Mucosa of descending colon (tissue), 3 donors: ENCODE measurements around the gene SLC5A5. TPM values are rescaled to one million over a fixed set of nuclear protein-coding genes. Genes with fewer than 3 reads are reported as not detected.

Experiments
- ATAC-seq: fragments of 200-7000 bp; cut with Tn5 transposase; one replicate; pipeline ENCODE4 v1.9.1; 2020; ENCODE audit warnings: mild to moderate bottlenecking, moderate library complexity
- DNase-seq, 3 donors: peaks; one replicate each; pipeline ENCODE4 v3.0.0-alpha.2; 2020
- H3K36me3 ChIP-seq: fragments of 200-600 bp; one replicate; pipeline ENCODE4 v1.8.0; 2021; ENCODE audit warnings: low read depth, mild to moderate bottlenecking
- H3K4me1 ChIP-seq: fragments of 200-600 bp; one replicate; pipeline ENCODE4 v1.8.0; 2021; ENCODE audit warnings: low read depth, mild to moderate bottlenecking
- H3K4me3 ChIP-seq: fragments of 200-600 bp; one replicate; pipeline ENCODE4 v1.8.0; 2021; ENCODE audit warnings: mild to moderate bottlenecking
- H3K9me3 ChIP-seq: fragments of 200-600 bp; one replicate; pipeline ENCODE4 v1.8.0; 2021; ENCODE audit warnings: mild to moderate bottlenecking
- CTCF ChIP-seq: fragments of 200-600 bp; IDR thresholded peaks from one replicate; pipeline ENCODE4 v1.8.0; 2022; ENCODE audit warnings: antibody characterized with exemption, mild to moderate bottlenecking
- intact Hi-C, 2 donors: fragments of 100-400 bp; cut with DNase I in 1 of 2; cut with micrococcal nuclease in 1 of 2; formaldehyde crosslinking; loops; one replicate each; pipeline versions ENCODE4 v1.11.0 to v1.11.1; 2022; cut with DNase I, micrococcal nuclease
- total RNA-seq, 3 donors: library from RNA; stranded (reverse); fragmentation: NEBNext Ultra II Directional in 2 of 3; extraction: Animal tissue kit (Norgen Biotek cat#: 25700) in 2 of 3; gene quantifications; one replicate each; pipeline versions ENCODE4 v1.2.1 to v1.2.4, GENCODE V29; 2021 to 2023
- donor health status: DM: no; HTN: no; CAD: no; lungs with moderate emphysema.
- donor health status: DM: no; HTN: no; CAD: no.
- donor health status: DM: no; HTN: yes; CAD: no.

SLC5A5 gene
- total RNA-seq, 3 donors from 2014 or later: 0.19 TPM; not detected in 2

- H3K36me3 ChIP-seq: no peaks in the 10 kb centered on the region
Measured at GRCh38 chr19:17831419-17831888, 40.3 kb upstream of the SLC5A5 start.

GRCh38 chr19:17832443-17833208 lies 39.1 kb upstream of the SLC5A5 start:
- H3K4me3 ChIP-seq: no peak overlapping the region
- peaks cover 4% of the 10 kb centered on the region for H3K4me1 ChIP-seq
- DNase-seq: no peak
- no peaks in the 10 kb centered on the region for H3K36me3 ChIP-seq
- TF ChIP-seq CTCF: no peak
- no peak for ATAC-seq
- intact Hi-C loops: no loop called here
- no peaks in the 10 kb centered on the region for H3K9me3 ChIP-seq

More at GRCh38 chr19:17831419-17831888, 40.3 kb upstream of the SLC5A5 start:
- no peak for TF ChIP-seq CTCF
- DNase-seq: peak in 1 of 3 donors; percentile 40
- intact Hi-C loops: no loop called here
- Histone ChIP-seq H3K4me3 (no peak overlapping the region), H3K9me3 (no peaks in the 10 kb centered on the region), H3K4me1 (peaks cover 4% of the 10 kb centered on the region)
- ATAC-seq: peak; percentile 17

- H3K4me3 ChIP-seq: no peak overlapping the region
- intact Hi-C loops: no loop called here
- H3K36me3 ChIP-seq: no peaks in the 10 kb centered on the region
- H3K9me3 ChIP-seq: no peaks in the 10 kb centered on the region
- DNase-seq (no peak), ATAC-seq (no peak)
- no peak for TF ChIP-seq CTCF
- peaks cover 4% of the 10 kb centered on the region for H3K4me1 ChIP-seq
Measured at GRCh38 chr19:17834350-17835181, 37.2 kb upstream of the SLC5A5 start.

- ATAC-seq: no peak
- H3K4me1 ChIP-seq: peaks cover 1% of the 10 kb centered on the region
- intact Hi-C loops: no loop called here
- H3K9me3 ChIP-seq: no peaks in the 10 kb centered on the region
- H3K4me3 ChIP-seq: no peak overlapping the region
- no peak for DNase-seq
- no peak for TF ChIP-seq CTCF
- H3K36me3 ChIP-seq: no peaks in the 10 kb centered on the region
Measured at GRCh38 chr19:17835182-17836006, 36.4 kb upstream of the SLC5A5 start.

- Histone ChIP-seq H3K4me1 (peaks cover 2% of the 10 kb centered on the region), H3K4me3 (no peak overlapping the region), H3K9me3 (no peaks in the 10 kb centered on the region), H3K36me3 (no peaks in the 10 kb centered on the region)
- DNase-seq (no peak), ATAC-seq (no peak)
- intact Hi-C loops: no loop called here
- TF ChIP-seq CTCF: no peak
Measured at GRCh38 chr19:17836530-17836929, 35.2 kb upstream of the SLC5A5 start.
